SKM-1 treated with dmso at 0.1 percent for 144 hours (cell line): ENCODE data around the gene NDUFA13.

Experiments used
- DNase-seq: peaks from one replicate; lab custom pipeline; 2025; ENCODE audit not compliant: unreplicated experiment; lab: John Stamatoyannopoulos, UW

NDUFA13 gene

DNA sequence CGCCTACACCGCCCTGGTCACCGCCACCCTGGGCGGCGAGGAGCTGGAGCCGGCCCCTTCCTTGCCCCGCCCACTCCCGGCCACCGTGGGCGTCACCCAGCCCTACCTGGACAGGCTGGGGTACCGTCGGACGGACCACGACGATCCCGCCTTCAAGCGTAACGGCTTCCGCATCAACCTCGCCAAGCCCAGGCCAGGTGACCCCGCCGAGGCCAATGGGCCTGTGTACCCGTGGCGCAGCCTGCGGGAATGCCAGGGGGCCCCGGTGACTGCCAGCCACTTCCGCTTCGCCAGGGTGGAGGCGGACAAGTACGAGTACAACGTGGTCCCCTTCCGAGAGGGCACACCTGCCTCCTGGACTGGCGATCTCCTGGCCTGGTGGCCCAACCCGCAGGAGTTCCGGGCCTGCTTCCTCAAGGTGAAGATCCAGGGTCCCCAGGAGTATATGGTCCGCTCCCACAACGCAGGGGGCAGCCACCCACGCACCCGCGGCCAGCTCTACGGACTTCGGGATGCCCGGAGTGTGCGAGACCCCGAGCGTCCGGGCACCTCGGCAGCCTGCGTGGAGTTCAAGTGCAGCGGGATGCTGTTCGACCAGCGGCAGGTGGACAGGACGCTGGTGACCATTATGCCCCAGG, 29.0 kb downstream of the NDUFA13 start:
- no peak for DNase-seq

- DNase-seq = no peak
Observed at GRCh38 chr19:19545707-19546106, 29.7 kb downstream of the NDUFA13 start.

DNA sequence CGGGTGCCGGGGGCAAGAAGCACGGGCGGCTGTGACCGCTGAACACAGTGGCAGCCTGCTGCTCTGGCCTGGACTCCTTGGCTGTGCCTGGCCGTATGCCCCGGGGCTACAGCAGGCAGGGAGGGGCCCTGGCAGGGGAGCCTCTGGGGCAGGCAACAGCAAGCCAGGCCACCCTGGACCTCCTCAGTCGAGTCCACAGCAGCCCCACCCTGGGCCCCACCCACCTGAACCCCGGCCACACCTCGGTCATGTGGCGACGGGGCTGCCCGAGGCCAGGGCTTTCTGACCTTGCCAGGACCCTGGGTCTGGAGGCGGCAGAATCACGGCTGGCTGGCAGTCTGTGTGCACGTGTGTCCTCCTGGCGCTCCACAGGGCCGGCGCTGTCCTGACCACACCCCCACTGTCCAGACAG, 30.7 kb downstream of the NDUFA13 start:
- no peak for DNase-seq

DNA sequence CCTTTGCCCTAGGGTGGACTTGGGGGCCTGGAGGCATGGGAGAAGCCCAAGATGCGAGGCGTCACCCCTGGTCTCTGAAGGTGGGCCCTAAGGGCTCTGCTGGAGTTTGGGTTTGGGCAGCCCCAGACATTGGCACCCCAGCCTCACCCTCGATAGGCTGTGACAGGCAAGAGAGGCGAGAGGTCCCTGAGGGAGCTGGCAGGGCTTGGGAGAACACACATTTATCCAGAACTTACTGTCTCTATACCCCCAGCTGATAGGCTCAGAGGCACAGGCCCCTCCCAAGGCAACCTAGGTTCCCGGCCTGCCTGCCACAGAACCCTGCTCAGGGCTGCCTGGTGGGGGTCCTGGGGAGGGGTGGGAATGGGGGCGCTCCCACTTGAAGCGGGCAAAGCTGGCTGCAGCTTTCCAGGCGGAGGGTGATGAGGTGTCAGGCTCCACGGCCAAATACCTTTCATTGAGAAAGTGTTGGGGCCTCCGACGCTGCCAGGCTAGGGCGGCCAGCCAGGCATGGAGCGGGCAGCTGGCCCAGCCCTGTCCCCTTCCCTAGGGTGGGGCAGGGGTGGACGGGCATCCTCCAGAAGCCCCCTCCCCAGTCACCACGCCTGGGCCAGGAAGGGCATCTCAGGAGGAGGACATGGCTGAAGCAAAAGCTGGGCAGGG, 31.8 kb downstream of the NDUFA13 start:
- DNase-seq = no peak

- DNase-seq = peak; percentile 34
Observed at GRCh38 chr19:19548915-19549759, 33.1 kb downstream of the NDUFA13 start.

DNA sequence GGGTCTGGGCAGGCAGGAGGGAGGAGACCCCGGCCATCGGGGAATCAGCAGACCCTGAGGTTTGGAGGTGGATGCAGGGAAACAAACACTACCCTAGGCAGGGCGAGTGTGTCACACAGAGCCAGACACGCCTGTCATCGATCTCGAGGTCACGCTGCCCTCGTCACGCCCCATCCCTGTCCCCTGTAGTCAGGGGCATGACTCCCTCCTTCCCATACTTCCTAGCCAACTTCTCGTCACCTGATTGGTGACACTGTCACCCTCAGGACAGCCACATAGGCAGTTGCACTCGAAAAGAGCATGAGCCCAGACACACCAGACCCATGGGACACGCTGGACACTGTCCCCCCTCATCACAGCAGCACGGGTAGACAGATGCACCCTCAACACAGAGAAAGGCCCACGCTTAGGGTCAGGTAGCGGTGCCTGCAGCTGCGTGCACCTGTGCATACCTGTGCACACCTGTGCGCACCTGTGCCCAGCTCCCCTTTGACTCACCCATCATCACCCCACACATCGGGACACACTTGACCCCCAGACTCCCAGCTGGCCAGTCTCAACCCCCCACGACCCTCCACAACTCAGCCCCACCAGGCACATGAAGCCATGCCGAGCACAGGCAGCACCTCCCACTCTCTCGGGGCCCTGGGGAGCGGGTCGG, 33.9 kb downstream of the NDUFA13 start:
- no peak for DNase-seq

DNA sequence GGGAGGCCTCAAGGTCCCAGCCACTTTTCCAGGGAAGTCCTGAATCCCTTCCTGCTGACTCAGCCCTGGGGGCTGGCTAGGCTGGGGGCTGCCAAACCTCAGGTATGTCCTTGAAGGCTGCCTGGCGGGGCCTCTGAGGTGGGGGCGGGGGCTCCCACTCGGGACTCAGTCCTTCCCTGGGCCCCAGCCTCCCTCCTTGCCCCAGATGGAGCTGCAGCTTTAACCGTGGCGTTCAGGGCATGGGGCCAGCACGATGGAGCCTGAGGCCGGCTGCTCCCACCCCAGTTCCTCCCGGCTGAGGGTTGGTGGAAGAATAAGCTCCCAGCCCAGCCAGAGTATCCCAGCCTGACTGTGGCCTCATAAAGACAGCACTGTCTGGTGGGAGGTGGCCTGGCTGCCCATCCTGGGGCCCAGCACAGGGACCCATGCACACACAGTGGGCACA, 34.5 kb downstream of the NDUFA13 start:
- no peak for DNase-seq

DNA sequence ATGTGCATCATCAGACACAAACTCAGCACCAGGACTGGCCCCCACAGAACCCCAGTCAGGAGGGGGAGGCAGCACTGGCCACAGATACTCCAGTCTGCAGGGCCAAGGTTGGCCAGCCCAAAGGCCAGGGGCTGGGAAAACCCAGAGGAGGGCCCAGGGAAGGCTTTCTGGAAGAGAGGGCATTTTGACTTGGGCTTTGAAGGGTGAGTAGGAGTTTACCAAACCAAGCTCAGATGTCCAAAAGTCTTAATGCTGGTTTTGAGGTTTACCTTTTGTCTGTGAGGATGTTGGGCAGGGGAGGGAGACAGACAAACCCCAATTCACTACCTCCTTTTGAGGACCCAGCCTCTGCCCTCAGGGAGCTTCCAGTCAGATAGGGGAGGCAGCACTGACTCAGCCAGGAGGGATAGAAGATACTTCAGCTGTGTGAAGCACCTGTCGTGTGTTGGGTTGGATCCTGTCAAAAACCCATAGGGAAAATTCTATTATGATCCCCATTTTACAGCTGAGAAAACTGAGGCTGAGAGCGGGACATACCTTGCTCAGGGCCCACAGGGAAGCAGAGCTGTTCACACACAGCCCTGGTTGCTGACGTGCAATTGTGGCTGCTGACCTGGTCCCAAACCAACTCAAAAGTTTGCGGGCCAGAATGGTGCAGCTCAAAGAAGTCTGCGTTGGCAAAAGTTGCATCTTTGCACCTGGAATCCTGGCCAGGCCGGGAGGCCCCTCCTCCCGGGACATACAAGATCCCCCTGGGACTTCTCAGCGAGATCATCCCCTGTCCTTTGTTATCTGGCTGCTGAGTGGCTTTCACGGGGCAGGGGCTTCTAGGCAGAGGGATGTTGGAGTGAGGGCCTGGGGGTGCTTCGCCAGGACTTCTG, 35.2 kb downstream of the NDUFA13 start:
- no peak for DNase-seq

DNA sequence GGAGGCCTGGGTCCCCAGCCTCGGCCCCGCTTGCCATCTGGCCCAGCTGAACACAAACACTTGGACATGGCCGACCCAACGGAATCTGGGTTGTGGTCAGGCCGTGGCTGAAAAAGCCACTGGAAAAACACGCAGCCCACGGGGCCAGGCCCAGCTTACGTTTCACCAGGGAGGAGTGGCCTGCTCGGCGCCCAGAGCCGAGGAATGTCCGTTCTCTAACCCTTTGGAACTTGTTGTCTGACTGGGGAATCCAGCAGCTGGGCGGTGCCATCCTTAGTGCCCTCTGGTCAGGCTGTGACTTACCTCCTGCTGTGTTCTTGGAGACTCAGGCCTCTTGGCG, 35.8 kb downstream of the NDUFA13 start:
- DNase-seq = no peak

DNA sequence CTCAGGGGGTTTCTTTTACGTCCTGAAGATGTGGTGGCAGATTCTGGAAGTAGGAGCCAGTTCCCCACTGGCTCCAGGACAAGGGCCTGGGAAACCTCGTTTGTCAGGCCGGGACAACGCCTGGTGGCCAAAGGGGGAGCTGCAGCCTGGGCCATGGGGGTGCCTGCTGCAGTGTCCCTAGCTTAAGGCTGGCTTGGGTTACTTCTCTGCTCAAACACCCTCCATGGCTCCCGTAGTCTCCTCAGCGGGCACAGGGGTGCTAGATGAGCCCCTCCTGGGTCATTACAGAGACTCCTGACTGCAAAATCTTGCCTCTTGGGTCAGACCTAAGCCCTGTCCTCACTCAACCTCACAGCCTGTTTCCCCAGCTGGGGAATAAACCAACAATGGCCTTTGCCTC, 36.8 kb downstream of the NDUFA13 start:
- DNase-seq = peak; percentile 28

DNA sequence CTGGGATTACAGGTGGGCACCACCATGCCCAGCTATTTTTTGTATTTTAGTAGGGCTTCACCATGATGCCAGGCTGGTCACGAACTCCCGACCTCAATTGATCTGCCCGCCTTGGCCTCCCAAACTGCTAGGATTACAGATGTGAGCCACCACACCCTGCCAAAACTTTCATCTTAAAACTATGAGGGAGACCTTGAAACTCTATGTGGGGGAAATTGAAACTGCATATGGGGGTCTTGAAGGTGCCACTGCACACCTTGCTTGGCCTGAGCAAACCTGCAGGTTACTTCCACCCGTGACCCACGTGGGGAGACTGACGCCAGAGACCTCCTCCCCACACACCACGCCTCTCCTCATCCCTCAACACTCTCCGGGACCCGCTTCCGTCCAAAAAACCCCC, 37.6 kb downstream of the NDUFA13 start:
- DNase-seq = no peak

- DNase-seq = peak; percentile 58
Observed at GRCh38 chr19:19554074-19555023, 38.3 kb downstream of the NDUFA13 start.

DNA sequence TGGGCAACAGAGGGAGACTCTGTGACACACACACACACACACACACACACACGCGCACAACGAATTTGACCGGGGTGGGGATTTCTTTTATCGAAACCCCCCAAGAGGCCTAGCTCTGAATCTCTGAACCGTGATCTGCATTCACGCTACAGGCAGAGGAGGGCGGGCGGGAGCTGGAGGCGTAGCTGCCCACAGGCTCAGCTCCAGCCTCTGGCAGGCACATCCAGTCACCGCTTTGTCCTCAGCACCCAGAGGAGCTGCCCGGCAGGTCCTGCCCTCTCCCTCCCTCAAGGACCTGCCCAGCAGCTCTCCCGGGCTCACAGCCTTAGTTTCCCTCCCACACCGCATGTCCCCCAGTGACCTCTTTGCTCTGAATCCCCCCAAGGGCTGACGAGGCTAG, 42.0 kb downstream of the NDUFA13 start:
- no peak for DNase-seq

- DNase-seq = no peak
Observed at GRCh38 chr19:19558636-19559035, 42.6 kb downstream of the NDUFA13 start.

DNA sequence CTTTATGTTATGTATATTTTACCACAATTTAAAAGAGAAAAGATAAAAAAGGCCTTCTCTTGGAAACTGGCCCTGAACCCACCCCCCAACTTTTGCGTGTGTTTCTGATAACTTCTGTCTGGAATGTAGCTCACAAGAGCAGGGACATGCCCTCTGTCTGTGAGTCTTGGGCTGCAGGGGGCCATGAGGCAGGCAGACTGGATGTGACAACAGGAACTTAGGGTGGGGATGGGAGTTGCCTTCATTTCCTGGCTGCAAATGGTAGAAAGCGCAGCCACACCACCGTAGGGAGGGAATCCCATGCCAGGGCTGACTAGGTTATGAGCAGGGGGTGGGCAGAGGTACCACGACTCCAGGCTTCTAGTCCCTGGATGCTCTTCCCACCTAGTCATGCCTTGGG, 43.9 kb downstream of the NDUFA13 start:
- no peak for DNase-seq

GRCh38 chr19:19561946-19562664, 46.1 kb downstream of the NDUFA13 start:
- no peak for DNase-seq

- DNase-seq = no peak
Observed at GRCh38 chr19:19562665-19563347, 46.8 kb downstream of the NDUFA13 start.

DNA sequence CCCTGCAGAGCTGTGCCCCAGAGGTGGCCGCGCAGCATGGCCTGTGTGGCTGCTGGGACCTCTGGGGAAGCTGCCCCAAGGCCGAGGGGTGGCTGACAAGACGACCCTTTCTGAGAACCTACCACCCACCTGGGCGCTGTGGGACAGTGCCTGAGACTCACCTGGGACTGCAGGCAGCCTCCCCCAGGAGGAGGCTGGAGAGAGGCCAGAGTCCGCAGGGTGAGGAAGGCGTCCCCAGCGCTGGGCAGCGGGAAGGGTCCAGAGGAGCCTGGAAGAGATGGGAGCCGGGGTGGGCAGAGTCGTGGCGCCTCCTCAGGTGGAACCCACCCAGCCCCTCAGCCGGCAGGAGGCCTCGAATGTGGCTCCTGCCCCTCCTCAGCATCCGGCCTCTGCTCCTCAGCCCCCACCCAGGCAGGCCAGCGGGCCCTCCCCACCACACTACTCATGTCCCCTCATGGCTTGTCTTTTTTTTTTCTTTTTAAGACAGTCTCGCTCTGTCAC, 47.4 kb downstream of the NDUFA13 start:
- no peak for DNase-seq
